ENCODE data around the gene LINC01488. TPM values are rescaled to one million over a fixed set of nuclear protein-coding genes. Genes with fewer than 3 reads are reported as not detected.

Gene LINC01488
- polyA plus RNA-seq, 1 of the 3 experiments (the other 2 are of a cell fraction) = not detected

GRCh38 chr11:69533296-69534165 is 52.1 kb downstream of the LINC01488 start (continued):
- TF ChIP-seq NRF1 (IDR thresholded peaks at IDR 0.05; ENCODE audit: low read depth, low read length) = no peak
- TF ChIP-seq YY1 (IDR thresholded peaks at IDR 0.05; ENCODE audit: low read depth) = no peak

GRCh38 chr11:69534166-69534530 is 52.7 kb downstream of the LINC01488 start:
- H3K27ac ChIP-seq (ENCODE audit: low read depth in 2 of 2, low read length in 1 of 2) = no peak overlapping the region
- no peaks in the 10 kb centered on the region for H4K20me1 ChIP-seq (ENCODE audit: insufficient read depth)
- WGBS (ENCODE audit: low lambda C conversion rate) = 87% methylated on average over 3 of the region's 14 CpGs
- H3K4me1 ChIP-seq (ENCODE audit: control insufficient read depth in 1 of 2, insufficient read depth in 2 of 2, low read depth in 1 of 2, low read length in 1 of 2) = peaks cover 3 to 11% of the 10 kb centered on the region in 2 experiments; a peak in 1 of 4 replicates
- H3K79me2 ChIP-seq (ENCODE audit: insufficient read depth) = no peaks in the 10 kb centered on the region
- no peaks in the 10 kb centered on the region for H3K9me2 ChIP-seq
- no peaks in the 10 kb centered on the region for H3K9me3 ChIP-seq
- H2AFZ ChIP-seq (ENCODE audit: low read depth) = no peak overlapping the region
- TF ChIP-seq FOXM1 (IDR thresholded peaks at IDR 0.05; ENCODE audit: low read depth) (no peak), FOXJ3 (CRISPR knock-in tag; IDR thresholded peaks at IDR 0.05) (no peak), CHD2 (IDR thresholded peaks at IDR 0.05; ENCODE audit: low read length, partially characterized antibody) (no peak), MEF2A (IDR thresholded peaks at IDR 0.05; ENCODE audit: borderline replicate concordance, low read depth) (no peak), EP300 (IDR thresholded peaks at IDR 0.05; ENCODE audit: borderline replicate concordance in 1 of 2, low read depth in 1 of 2, low read length in 1 of 2) (no peak), GABPA (IDR thresholded peaks at IDR 0.05; ENCODE audit: low read depth) (no peak), ELF1 (IDR thresholded peaks at IDR 0.05) (no peak), NFIC (IDR thresholded peaks at IDR 0.05; ENCODE audit: borderline replicate concordance) (no peak), SMC3 (IDR thresholded peaks at IDR 0.05; ENCODE audit: low read depth, low read length) (no peak), RFX5 (IDR thresholded peaks at IDR 0.05; ENCODE audit: low read length) (no peak), POLR2AphosphoS5 (IDR thresholded peaks at IDR 0.05; ENCODE audit: low read depth, low read length) (no peak), EZH2phosphoT487 (IDR thresholded peaks at IDR 0.05; ENCODE audit: borderline replicate concordance, low read depth) (no peak), TAF1 (IDR thresholded peaks at IDR 0.05; ENCODE audit: borderline replicate concordance, low read depth, low read length) (no peak)
- CTCF ChIA-PET = no interaction called here
- POLR2A ChIA-PET = no interaction called here
- H3K4me3 ChIP-seq (ENCODE audit: low read depth in 2 of 2, low read length in 1 of 2) = no peak overlapping the region
- H3K4me2 ChIP-seq = no peak overlapping the region
- H3K27me3 ChIP-seq (ENCODE audit: insufficient read depth) = no peaks in the 10 kb centered on the region
- H3K36me3 ChIP-seq (replicated peaks in 1 of 2; ENCODE audit: control insufficient read depth in 1 of 2, insufficient read depth in 2 of 2, low read length in 1 of 2) = no peaks in the 10 kb centered on the region
- no peak for DNase-seq
- no peaks in the 10 kb centered on the region for H3F3A ChIP-seq (replicated peaks; ENCODE audit: insufficient read depth)
- no peak overlapping the region for H3K9ac ChIP-seq

GRCh38 chr11:69535908-69536307 is 54.4 kb downstream of the LINC01488 start:
- no peak overlapping the region for H3K9ac ChIP-seq
- H2AFZ ChIP-seq (ENCODE audit: low read depth) = no peak overlapping the region
- no peaks in the 10 kb centered on the region for H3F3A ChIP-seq (replicated peaks; ENCODE audit: insufficient read depth)
- H3K4me1 ChIP-seq (ENCODE audit: control insufficient read depth in 1 of 2, insufficient read depth in 2 of 2, low read depth in 1 of 2, low read length in 1 of 2) = peaks cover 3 to 15% of the 10 kb centered on the region in 2 experiments; a peak in 1 of 4 replicates
- no peaks in the 10 kb centered on the region for H3K9me2 ChIP-seq
- POLR2A ChIA-PET = no interaction called here
- no peaks in the 10 kb centered on the region for H3K79me2 ChIP-seq (ENCODE audit: insufficient read depth)
- H4K20me1 ChIP-seq (ENCODE audit: insufficient read depth) = no peaks in the 10 kb centered on the region
- no peak overlapping the region for H3K27ac ChIP-seq (ENCODE audit: low read depth in 2 of 2, low read length in 1 of 2)
- 80% methylated on average over 7 of the region's 7 CpGs for WGBS (ENCODE audit: low lambda C conversion rate)
- DNase-seq = no peak
- no peaks in the 10 kb centered on the region for H3K27me3 ChIP-seq (ENCODE audit: insufficient read depth)
- CTCF ChIA-PET = no interaction called here
- no peak overlapping the region for H3K4me3 ChIP-seq (ENCODE audit: low read depth in 2 of 2, low read length in 1 of 2)
- no peak overlapping the region for H3K4me2 ChIP-seq
- no peaks in the 10 kb centered on the region for H3K9me3 ChIP-seq
- no peaks in the 10 kb centered on the region for H3K36me3 ChIP-seq (replicated peaks in 1 of 2; ENCODE audit: control insufficient read depth in 1 of 2, insufficient read depth in 2 of 2, low read length in 1 of 2)
- TF ChIP-seq TAF1 (IDR thresholded peaks at IDR 0.05; ENCODE audit: borderline replicate concordance, low read depth, low read length) = no peak
- no peak for TF ChIP-seq CTCF (IDR thresholded peaks at IDR 0.05)
- TF ChIP-seq USF1 (IDR thresholded peaks at IDR 0.05; ENCODE audit: borderline replicate concordance, low read depth) = no peak
- TF ChIP-seq MEF2A (IDR thresholded peaks at IDR 0.05; ENCODE audit: borderline replicate concordance, low read depth) = no peak
- TF ChIP-seq RFX5 (IDR thresholded peaks at IDR 0.05; ENCODE audit: low read length) = no peak
- TF ChIP-seq CHD2 (IDR thresholded peaks at IDR 0.05; ENCODE audit: low read length, partially characterized antibody) = no peak
- no peak for TF ChIP-seq FOSL2 (IDR thresholded peaks at IDR 0.05; ENCODE audit: borderline replicate concordance, low read depth)
- TF ChIP-seq EZH2phosphoT487 (IDR thresholded peaks at IDR 0.05; ENCODE audit: borderline replicate concordance, low read depth) = no peak
- TF ChIP-seq EP300 (IDR thresholded peaks at IDR 0.05; ENCODE audit: borderline replicate concordance in 1 of 2, low read depth in 1 of 2, low read length in 1 of 2) = no peak
- no peak for TF ChIP-seq NFIC (IDR thresholded peaks at IDR 0.05; ENCODE audit: borderline replicate concordance)
- no peak for TF ChIP-seq GABPA (IDR thresholded peaks at IDR 0.05; ENCODE audit: low read depth)
- TF ChIP-seq RAD21 (IDR thresholded peaks at IDR 0.05; ENCODE audit: low read length) = no peak
- TF ChIP-seq ZBTB33 (IDR thresholded peaks at IDR 0.05; ENCODE audit: borderline replicate concordance, low read depth) = no peak
- no peak for TF ChIP-seq POLR2AphosphoS5 (IDR thresholded peaks at IDR 0.05; ENCODE audit: low read depth, low read length)
- TF ChIP-seq FOXJ3 (CRISPR knock-in tag; IDR thresholded peaks at IDR 0.05) = no peak
- no peak for TF ChIP-seq YY1 (IDR thresholded peaks at IDR 0.05; ENCODE audit: low read depth)
